HG03342 (cell line): ENCODE results near the gene MYO18A.
"Not testable (repeated sequence)": the region's sequence is repeated elsewhere in the genome, so short reads cannot be mapped to it uniquely, and the experiment has no call there.

Experiments
- ATAC-seq: cut with Tn5 transposase; IDR thresholded peaks from one replicate; pipeline ENCODE4 v1.9.1; 2021; ENCODE audit warnings: mild to moderate bottlenecking, moderate library complexity; ENCODE audit not compliant: unreplicated experiment

The MYO18A gene

GRCh38 chr17:29195465-29196081 is 15.4 kb upstream of the MYO18A start:
- ATAC-seq, result no peak

- no peak for ATAC-seq
Measured at GRCh38 chr17:29194669-29195068, 14.5 kb upstream of the MYO18A start.

GRCh38 chr17:29193146-29193545 is 12.9 kb upstream of the MYO18A start:
- no peak for ATAC-seq

- ATAC-seq, result no peak
Measured at GRCh38 chr17:29190592-29191207, 10.5 kb upstream of the MYO18A start.

GRCh38 chr17:29190039-29190438 is 9.8 kb upstream of the MYO18A start:
- no peak for ATAC-seq

GRCh38 chr17:29189355-29189754 is 9.2 kb upstream of the MYO18A start:
- ATAC-seq, result no peak

- ATAC-seq, result no peak
Measured at GRCh38 chr17:29181226-29181625, 1.0 kb upstream of the MYO18A start.

- ATAC-seq, result no peak
Measured at GRCh38 chr17:29180788-29181160, 576 bp upstream of the MYO18A start.

- ATAC-seq, result no peak
Measured at GRCh38 chr17:29179232-29180033, 765 bp downstream of the MYO18A start.

- ATAC-seq, result no peak
Measured at GRCh38 chr17:29178750-29179231, 1.4 kb downstream of the MYO18A start.

- ATAC-seq, result no peak
Measured at GRCh38 chr17:29177871-29178749, 2.1 kb downstream of the MYO18A start.

GRCh38 chr17:29177541-29177870 is 2.7 kb downstream of the MYO18A start:
- ATAC-seq, result no peak

- no peak for ATAC-seq
Measured at GRCh38 chr17:29176558-29177351, 3.4 kb downstream of the MYO18A start.

- ATAC-seq, result no peak
Measured at GRCh38 chr17:29175349-29175748, 4.8 kb downstream of the MYO18A start.

GRCh38 chr17:29172589-29172988 is 7.6 kb downstream of the MYO18A start:
- no peak for ATAC-seq

- ATAC-seq, result no peak
Measured at GRCh38 chr17:29170682-29171081, 9.5 kb downstream of the MYO18A start.

- ATAC-seq, result no peak
Measured at GRCh38 chr17:29169806-29170591, 10.2 kb downstream of the MYO18A start.

- ATAC-seq, result not testable (repeated sequence)
Measured at GRCh38 chr17:29168759-29169126, 11.5 kb downstream of the MYO18A start.

GRCh38 chr17:29168079-29168758 is 12.0 kb downstream of the MYO18A start:
- no peak for ATAC-seq
